GM18868 (cell line): ENCODE data around the gene KCTD1.

Experiments used
- ATAC-seq: cut with Tn5 transposase; IDR thresholded peaks from one replicate; pipeline ENCODE4 v1.9.1; 2021; ENCODE audit warnings: mild to moderate bottlenecking, moderate library complexity; ENCODE audit not compliant: unreplicated experiment

KCTD1 gene

DNA sequence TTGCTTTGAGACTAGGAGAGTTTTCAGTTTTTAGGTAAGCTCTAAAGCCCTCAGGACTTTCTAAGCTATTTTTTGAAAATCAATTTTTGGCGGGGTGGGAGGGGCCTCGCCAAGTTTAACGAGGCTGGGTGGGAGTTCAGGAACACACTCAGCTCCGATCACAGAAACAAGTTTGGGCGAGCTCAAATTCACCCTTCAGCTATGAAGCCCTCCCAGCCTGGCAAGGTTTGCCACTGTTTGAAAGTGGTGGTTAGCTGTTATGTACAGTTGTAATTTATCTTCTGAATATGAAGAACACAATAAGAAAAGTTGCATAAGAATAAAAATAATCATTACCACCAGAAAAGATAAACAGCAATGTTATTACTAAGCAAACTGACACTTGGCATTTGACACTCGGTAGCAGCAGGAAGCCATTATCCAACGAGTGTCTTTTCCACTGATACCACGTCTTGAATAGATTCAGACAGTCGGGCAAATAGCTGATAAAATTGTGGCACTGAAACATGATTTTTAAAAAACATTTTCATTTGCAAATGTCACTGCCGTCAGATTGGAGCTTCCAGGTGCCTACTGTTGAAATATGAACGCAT, 59.8 kb downstream of the KCTD1 start:
- ATAC-seq: no peak

DNA sequence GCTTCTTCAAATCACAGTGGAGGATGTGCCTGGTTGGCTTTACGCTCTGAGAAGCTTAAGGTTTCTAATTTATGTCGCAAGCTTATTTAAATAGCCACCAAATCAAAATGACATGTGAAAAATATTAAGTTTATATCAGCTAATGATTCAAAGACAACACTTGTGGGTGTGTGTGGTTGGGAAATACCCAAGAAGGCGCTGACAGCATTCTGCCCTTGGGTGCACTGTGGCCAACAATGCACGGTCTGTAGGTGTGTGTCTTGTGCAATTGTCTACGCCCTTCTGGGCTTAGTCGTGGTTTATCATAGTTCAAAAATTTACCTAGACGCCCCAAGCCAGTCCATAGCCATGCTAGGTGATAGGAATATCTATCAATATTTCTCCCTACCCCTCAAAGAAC, 60.9 kb downstream of the KCTD1 start:
- peak; percentile 97 for ATAC-seq

DNA sequence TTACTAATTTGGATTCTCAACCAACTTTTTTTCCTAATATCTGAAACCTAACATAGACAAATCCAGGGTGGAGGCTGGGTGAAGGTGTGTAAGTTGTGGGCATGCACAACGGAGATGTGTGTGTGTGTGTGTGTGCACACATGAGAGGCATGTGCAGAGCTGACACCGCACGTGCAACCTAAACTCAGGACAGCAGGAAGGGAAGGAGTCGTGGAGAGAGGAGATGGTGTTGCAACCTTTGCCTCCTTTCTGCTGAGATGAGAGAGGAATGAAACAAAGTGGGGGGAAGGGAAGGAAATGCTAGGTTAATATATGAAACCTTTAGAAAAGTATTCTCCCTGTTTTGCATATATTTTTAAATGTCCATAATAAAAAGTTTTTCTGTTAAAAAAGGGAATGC, 64.7 kb downstream of the KCTD1 start:
- no peak for ATAC-seq

DNA sequence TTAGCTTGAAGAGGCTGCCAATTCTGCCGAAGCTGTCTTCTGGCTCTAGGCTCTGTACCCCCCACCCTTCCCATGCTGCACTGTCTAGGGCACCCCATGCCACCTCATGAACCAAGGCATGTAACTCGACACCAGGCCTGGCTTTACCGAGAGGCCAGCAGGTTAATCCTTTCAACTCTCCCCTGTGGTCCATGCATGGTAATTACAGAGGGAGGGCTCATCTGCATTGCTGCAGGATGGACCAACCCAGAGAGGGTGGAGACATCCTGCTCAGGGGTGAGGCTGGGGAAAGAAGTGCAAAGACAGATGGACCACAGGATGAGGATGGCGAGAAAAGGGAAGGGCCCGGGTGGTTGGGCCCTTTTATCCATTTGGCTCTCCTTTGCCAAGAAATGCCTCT, 65.8 kb downstream of the KCTD1 start:
- ATAC-seq: no peak

DNA sequence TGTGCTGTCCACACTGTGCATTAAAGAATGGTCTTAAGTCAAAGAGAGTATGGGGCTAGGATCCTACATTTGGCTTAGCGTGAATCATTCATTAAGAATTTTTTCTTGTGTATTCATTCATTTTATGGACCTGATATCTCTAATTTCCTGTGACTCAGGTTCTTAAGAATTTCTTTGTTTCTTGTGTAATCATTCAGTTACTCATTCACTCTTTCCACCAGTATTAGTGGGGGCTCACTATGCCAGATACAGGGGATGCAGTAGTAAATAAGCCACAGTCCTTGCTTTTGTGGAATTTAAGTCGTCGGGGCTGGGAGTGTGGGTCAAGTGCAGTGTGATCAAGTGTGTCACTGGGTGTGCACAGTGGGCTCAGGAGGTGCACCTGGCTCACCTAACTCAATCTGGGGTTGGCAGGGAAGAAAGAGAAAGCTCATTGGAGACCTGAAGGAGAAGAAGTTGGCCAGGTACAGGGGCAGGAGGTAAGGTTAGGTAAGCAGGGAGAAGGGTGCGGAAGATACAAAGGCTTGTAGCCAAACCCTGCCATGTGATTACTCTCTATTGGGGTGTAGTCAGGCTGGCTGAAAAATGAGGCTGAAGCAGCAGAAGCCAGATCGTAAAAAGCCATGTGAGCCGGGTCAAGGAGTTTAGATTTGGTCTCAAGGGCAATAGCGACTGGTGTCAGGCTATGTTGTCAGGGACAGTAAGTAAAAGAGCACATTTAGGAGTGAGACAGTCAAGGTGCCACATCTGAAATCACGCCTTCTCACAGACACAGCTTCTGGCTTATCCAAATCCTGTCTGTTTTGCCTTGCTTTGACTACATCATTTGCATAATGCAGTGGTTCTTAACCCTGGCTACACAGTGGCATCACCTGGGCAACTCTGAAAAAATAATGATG, 67.2 kb downstream of the KCTD1 start:
- no peak for ATAC-seq

DNA sequence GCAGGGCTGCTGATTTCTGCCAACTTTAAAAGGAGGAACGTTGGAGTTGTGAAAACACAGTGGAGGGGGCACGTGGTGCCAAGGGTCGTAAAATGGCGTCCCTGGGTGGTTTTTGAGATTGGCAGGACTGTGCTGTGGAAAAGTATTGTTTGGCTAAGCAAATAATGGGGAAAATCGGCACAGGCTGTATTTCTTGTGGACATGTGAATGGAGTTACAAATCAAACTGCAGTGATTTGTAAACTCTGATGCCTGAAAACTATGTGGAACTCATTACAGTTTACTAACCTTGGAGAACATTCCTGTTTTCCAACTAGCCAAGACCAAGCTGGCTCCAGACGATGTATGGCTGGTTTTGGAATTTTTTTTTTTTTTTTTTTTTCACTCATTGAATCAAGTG, 68.7 kb downstream of the KCTD1 start:
- no peak for ATAC-seq

DNA sequence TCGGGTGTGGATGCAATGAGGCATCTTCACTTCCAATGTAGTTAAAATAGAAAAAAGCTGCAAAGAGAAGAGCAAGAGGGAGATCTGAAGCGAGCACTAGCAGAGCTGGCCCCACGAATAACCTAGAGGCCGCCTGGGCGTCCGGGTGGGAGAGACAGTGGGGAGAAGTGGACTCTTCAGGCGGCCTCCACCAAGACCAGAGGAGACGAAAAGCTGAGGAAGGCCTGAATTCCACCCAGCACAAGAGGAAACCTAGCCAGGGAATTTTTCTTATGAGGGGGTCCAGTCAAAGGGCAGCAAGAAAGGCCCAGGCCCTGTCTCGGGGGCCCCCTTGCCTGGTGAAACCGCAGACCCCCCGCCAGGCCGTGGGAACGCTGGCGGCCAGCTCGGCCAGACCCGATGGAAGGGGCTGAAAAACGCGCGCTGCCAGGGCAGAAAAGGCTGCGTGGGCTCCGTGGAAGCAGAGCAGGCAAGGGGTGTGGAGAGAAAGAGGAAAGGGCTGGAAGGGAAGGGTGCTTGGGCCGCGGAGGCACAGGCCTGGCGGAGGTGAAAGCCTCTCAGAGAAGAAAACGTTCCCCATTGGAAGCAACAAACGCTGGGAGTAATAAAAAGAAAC, 69.2 kb downstream of the KCTD1 start:
- no peak for ATAC-seq

DNA sequence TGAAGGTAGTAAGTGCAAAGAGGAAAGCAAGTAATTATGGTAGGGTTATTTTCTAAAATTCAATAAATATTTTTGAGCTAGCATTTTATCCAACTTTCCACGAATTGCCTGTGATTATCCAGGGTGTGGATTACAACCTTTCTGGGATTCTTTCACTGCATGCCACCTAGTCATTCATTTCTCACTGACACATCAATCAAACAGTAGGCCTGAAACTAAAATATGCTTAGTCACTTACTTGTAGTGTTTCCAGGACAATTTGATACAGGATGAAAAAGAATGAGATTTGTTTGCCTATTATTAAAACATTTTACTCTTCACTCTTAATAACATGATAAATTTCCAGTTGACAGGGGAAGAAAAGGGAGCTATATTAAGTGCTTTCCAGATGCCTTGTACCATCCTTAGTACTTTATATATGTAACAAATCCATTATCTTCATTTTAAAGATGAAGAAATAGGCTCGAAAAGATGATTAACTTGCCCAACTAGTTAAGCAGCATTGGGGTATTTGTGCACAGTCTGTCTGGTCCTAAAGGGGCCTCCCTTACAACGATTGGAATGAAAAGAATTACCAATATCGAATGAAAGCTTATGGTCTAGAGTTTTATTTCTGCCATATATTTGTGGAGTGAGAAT, 70.4 kb downstream of the KCTD1 start:
- ATAC-seq: no peak

DNA sequence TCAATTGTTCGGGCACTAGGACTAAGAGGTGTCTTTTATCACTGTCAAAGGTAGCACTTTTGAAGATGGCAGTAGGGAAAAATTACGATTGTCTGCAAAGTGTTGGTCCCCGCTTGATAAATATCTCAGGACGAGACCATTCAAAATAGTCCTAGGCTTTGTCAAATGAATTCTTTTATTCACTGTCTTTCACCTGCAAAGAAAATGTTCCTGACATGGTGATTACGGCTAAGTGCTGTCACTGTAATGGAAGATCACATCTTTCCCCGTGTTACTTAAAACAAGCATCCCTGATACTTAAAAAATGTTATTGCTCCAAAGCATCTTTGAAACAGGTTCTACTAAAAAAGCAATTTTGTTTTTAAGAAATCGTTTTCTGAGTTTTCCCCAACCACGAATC, 71.7 kb downstream of the KCTD1 start:
- no peak for ATAC-seq

DNA sequence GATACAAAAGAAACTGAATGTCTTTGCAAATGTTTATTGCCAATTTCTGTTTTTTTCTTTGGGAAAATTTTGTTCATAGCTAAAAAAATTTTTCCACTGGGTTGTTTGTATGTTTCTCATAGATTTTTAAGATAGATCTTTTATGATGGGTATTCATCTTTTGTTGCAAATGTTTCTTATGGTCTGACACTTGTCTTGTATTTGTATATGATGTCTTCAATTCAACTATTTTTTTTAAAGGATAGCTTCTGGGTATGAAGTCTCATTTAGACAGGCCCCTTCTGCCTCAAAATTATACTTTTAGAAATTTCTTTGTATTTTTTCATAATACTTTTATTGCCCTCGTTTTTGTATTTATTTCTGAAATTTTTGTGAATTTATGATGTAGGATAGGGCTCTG, 73.8 kb downstream of the KCTD1 start:
- no peak for ATAC-seq

DNA sequence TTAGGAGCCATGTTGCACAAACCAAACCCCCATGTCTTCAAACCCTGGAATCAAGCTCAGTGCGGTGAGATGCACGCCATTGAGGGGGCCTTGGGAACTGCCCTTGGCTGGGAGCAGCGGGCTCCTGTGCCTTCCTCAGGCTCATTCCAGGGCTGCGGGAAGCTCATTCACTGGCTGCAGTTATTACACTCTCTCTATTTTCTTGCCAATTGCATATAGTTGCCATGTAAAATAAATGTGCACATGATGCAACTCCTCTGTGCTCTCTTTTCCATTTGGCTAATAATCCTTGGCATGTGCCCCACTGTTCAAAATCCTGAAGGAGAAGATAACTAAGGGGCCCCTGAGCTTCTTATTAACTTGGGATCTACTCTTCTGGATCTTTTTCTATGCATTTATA, 74.7 kb downstream of the KCTD1 start:
- ATAC-seq: no peak

DNA sequence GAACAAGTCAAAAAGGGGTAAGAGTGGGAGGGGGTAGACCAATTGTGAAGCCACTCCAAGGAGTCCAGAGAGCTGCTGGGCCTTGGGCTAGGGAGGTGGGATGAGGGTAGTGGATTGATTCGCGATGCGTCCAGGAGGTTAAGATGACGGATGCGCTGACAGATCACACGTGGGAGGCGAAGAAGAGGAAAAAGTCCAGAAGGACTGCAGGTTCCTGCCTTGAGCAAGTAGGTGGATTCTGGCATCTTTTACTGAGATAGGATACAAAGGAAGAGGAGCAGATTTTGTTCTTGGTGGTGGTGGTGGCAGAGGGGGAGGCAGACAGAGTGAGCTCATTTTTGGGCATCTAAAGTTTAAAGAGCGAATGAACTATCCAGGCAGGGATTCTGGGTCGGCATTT, 76.5 kb downstream of the KCTD1 start:
- no peak for ATAC-seq

DNA sequence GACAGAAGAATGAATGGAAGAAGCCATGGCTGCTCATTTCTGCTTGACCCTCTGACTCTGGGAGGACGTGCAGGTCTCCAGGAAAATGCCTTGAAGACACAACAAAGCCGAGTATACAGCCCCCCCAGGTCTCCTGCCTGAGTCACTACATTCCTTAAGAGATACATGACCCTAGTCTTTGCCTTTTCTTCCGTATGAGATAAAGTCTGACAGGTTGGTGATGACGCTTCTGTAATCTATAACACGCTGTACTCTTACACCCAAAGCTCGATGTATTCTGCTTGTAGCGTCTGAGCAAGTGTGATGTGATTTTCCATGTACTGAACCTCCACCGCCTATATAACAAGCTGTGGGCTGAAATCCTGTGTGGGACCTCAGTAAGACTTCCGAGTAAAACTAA, 77.3 kb downstream of the KCTD1 start:
- ATAC-seq: no peak

DNA sequence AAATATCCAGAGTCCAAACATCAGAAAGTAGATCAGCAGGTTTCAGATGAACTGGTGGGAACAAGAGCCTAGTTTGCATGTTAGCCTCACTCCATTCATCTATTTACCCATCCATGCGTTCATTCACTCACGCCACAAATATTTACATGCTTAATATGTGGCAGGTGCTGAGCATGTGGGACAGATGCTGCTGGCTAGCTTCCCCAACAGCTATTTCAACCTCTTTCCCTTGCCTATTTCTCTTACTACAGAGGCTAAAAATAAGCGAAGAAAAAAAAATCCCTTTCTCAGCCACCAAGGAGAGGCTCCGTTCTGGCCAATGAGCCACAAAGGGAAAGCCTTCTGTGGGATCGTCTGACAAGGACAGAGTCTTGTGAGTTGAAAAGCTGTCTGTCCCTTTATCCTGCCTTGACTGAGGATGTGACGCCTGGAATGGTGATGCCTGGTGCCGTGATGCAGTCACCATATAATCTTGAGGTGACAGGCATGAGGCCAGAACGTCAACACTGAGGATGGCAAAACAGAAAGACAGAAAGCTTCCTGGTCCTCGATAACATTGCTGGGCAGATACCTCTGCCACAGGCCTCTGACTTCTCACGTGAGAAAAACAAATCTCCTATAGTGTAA, 78.2 kb downstream of the KCTD1 start:
- peak; percentile 73 for ATAC-seq

DNA sequence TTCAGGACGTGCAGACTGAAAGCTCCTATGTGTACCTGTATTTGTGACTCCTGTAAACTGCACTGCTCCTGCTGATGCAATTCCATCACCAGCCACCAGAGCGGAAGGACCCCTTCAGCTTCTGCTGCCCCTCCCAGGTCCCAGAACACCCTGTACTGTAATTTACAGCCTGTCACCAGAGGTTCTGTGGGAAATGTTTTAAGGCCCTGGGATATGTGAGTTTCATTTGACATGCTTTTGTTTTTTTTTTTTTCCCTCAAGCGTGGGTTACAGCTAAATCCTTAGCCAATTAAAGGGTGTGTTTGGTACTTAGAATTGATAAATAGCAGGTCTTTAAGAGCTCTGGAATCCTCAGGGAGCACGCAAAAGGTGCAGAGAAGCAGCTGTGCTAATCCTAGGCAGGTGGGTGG, 79.4 kb downstream of the KCTD1 start:
- peak; percentile 85 for ATAC-seq

DNA sequence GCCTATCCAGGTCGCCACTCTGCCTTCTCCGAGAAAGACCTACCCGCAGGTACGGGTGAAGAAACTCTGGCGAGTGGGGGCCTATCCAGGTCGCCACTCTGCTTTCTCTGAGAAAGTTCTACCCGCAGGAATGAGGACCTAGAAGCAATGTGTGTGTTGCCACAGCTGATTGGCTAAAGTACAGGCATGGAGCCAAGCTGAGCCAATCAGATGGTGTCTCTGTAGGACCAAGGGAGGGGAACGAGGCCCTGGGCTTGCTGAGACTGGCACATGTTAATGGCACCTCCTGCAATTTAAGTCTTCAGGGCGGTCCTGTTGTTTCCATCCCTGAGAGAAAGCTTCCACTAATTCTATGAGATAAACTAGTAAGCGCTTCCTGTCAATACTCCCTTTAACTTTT, 82.3 kb downstream of the KCTD1 start:
- no peak for ATAC-seq

DNA sequence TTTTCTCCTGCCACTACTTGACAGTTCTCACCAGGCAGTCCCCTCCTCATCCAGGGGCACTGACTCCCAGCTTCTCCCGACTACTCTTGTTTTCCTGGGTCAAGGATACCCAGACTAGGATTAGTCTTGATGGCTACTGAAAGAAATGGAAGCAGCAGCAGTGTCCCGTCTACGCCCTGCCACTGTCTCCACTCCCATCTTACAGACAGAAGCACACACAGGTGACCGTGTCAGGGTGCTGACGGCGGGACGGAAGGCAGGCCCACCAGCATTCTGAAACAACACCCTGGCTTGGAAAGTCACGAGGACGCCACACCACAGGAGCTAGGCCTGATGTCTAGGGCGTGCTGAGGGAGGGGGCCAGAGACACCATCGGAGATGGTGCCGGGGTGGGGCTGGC, 82.9 kb downstream of the KCTD1 start:
- ATAC-seq: no peak

DNA sequence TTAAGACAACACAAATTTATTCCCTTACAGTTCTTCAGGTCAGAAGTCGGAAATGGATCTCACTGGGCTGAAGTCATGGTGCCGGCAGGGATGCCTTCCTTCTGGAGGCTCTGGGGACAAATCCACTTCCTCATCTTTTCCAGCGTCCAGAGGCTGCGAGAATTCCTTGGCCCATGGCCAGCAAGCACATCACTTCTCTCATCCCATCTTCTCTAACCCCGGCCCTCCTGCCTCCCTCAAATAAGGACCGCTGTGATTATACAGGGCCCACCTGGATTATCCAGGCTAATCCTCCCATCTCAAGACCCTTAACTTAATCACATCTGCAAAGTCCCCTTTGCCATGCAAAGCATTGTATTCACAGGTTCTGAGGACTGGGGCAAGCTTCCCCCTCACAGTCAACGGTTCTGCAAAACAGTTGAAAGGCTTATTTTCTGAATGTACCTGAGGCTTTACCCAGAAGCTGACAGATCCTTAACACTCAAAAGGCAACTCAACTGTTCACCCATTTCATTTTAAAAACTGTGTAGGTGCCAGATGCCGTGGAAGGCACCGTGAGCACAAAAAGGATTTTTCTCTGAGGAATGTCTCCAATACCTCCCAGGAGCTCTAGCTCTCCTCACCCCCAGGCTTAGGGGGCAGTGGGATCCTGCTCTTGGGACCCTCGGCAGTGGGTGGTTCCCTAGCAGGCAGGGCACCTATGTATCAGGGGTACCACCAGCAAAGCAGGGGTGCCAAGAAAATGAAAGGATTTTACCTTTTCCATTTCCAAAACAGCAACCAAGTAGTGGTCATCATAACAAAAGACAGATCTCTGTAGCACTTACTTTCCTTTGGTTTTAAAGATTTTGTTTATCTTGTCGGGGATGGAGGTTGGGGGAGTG, 84.0 kb downstream of the KCTD1 start:
- ATAC-seq: no peak

DNA sequence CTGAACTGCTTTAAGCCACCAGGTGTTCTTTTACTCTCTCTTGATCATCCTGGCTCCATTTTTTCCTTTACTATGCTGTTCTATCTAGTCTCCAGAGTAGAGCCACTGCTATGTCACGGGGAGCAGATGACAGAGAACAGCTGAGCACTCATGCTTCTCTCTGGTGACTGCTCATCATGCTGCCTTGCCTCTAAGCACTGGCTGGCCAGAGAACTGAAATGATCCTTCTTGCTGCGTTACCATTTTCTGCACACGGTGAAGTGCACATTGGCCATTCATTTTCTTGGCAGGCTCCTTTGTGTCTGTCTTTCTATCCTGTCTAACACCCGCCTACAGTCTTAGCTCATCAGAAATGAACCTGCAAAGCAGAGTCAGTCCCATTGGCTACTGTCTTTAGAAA, 86.0 kb downstream of the KCTD1 start:
- ATAC-seq: no peak

DNA sequence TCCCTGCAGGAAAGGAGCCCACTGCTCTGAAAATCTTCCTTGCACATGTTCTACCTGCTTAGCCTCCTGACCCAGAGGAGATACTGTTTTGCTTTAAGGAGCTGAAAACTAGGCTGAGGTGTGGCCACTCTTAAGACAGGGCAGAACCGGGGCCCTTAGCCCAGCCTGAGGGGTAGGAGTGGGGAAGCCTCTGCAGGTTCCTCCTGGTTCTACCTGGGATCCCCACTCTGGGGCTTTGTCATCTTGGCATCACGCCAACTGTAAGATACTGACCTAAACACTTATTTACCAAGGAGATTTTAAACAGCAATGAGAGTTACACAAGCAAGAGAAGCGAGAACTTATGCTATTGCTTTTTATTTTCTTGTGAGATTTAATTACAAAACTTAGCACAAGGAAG, 86.9 kb downstream of the KCTD1 start:
- ATAC-seq: no peak
